ENCODE data around the gene AGBL2.

GRCh38 chr11:47645500-47645899 is 69.7 kb downstream of the AGBL2 start:
- TF ChIP-seq CTCF (IDR thresholded peaks at IDR 0.05 in 4 of 5, conservative IDR thresholded peaks at IDR 0.05 in 1 of 5) = no peak
- TF ChIP-seq POLR2A (IDR thresholded peaks at IDR 0.05) = no peak
